Stimulated activated CD4-positive, alpha-beta T cell treated with anti-CD3 and anti-CD28 coated beads, Interleukin-15, amount 100 ng/mL, for 48 hours (primary cell): ENCODE results near the gene SERPINB2.

Source experiments
- DNase-seq, 2 donors: peaks; one replicate each; pipeline ENCODE4 v3.0.0-alpha.2; 2020; ENCODE audit warnings: low read depth in 2 of 2

Gene SERPINB2, protein sequence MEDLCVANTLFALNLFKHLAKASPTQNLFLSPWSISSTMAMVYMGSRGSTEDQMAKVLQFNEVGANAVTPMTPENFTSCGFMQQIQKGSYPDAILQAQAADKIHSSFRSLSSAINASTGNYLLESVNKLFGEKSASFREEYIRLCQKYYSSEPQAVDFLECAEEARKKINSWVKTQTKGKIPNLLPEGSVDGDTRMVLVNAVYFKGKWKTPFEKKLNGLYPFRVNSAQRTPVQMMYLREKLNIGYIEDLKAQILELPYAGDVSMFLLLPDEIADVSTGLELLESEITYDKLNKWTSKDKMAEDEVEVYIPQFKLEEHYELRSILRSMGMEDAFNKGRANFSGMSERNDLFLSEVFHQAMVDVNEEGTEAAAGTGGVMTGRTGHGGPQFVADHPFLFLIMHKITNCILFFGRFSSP

DNA sequence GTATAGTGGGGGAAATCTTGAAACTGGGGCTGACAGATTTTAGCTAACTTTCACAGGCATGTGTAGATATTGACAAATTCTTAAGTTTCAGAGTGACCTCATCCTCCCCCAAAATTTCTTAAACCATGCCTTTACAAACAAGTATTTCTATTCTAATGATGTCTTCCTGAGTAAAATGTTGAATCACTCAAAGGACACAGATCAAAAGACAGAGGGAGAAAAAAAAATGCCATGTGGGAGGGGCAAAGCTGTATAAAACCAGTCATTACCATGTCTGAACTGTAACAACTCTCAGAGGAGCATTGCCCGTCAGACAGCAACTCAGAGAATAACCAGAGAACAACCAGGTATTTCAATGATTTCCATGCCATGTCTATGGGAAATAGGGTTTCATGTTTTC, at the start of gene SERPINB2:
TSS of gene SERPINB2 (plus strand) at position 282 of the 400 bp plus-strand sequence. CDS start 3,740 bp downstream, outside the sequence.
- no peak for DNase-seq

DNA sequence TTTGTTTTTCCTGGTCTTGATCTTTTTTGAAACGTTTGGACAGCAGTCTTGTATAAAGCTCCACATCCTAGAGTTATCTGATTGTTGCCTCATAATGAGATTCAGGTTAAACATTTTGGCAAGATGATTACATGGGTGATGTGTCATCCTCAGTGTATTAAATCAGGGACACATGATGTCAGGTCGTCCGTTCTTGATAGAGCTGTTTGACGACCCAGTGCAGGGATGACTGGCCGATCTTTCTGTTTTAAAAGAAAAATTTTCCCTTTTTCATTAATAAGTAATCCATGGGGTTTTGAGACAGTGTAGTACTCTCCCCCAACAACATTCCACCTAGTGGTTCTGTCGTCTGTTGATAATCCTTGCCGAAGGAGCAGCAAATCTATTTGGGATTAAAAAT, 44.5 kb upstream of the SERPINB2 start:
- no peak for DNase-seq

DNA sequence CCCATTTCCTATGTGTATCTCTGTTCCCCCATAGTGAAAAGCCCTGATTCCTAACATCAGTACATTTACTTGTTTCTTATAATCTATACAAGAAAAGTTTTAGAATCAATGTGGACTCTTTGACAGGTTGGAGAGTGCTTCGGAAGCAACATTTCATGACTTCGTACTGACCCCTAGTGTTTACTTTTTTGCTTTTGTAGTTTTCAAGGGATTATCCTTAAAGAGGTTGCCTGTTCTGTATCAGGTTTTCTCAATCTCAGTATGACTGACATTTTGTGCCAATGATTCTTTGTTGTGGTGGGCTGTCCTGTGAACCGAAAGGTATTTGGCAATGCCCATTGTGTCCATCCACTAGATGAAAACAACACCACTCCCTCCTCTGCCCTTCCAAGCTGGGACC, 43.3 kb upstream of the SERPINB2 start:
- DNase-seq = no peak

DNA sequence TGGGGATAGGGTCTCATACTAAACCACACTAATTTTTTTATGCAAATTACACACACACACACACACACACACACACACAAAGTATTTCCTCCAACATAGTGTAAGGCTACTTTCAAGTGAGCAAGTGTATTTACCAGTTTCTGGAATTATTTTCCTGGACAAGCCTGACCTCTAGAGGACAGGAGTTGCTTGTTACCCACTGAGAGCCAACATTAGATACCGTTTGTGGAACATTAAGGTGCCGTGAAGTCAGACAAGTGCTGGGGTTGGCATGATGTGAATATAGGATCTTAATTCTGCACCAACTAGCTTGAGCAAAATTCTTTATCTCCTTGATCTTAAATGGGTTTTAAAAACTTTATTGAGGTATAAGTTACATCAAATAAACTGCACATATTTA, 39.3 kb upstream of the SERPINB2 start:
- DNase-seq = no peak

DNA sequence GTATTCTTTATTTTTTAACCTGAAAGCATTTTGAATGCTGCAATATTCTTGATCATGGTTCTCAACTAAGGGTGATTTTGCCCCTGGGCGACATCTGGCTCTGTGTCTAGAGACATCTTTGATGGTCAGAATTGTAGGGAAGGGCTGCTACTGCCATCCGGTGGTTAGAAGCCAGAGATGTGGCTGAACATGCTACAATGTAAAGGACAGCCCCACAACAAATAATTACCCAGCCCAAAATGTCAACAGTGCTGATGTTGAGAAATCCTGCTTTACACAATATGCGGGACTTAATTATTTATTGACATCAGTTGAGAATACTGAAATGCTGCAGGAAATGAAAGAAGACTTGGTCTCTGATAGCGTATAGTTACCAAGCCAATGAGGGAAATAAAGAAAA, 37.5 kb upstream of the SERPINB2 start:
- no peak for DNase-seq

DNA sequence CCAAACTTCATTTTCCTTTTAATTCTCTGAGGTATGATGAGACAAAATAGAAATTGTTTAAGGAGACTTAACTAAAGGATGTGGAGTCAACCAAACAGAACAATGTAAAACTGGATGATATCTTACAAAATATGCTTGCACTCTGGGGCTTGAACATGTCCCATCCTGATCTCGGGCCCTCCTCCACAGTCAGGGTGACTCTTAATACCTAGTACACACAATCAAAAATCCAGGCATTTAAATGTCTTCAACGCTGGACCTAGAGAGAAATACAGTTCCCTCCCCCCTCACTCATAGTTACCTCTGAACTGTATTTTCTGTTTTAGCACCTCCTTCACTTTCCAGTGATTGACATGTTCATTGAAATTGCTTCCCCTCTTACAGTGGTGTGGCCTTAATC, 36.9 kb upstream of the SERPINB2 start:
- no peak for DNase-seq

DNA sequence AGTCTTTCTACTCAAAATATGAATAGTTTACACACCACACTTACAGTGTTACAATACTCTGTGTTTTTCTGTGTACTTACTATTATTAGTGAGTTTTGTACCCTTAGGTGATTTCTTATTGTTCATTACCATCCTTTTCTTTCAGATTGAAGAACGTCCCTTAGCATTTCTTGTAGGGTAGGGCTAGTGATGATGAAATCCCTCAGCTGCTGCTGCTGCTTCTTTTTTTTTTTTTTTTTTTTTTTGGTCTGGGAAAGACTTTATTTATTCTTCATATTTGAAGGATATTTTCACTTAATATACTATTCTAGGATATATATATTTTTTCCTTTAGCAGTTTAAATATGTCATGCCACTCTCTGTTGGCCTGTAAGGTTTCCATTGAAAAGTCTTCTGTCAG, 29.0 kb upstream of the SERPINB2 start:
- DNase-seq = no peak

DNA sequence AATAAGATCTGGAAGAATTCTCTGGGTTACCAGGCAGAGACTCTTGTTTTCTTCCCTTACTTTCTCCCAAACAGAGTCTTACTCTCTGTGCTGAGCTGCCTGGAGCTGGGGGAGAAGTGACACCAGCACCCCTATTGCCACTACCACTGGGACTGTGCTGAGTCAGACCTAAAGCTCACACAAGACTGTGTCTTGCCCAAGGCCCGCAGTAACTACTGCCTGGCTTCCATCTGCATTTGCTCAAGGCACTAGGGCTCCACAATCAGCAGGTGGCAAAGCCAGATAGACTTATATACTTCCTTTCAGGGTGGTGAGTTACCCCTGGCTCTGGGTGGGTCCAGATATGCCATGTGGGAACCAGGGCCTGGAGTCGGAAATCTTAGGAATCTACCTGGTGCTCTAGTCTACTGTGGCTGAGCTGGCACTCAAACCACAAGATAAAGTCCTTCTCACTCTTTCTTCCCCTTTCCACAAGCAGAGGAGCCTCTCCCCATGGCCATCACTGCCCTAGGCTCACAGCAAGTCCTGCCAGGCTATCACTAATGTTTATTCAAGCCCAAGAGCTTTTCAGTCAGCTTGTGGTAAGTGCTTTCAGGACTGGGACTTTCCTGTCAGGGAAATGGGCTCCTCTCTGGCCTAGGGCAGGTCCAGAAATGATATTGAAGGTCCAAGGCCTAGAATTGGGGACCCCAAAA, 27.6 kb upstream of the SERPINB2 start:
- no peak for DNase-seq

DNA sequence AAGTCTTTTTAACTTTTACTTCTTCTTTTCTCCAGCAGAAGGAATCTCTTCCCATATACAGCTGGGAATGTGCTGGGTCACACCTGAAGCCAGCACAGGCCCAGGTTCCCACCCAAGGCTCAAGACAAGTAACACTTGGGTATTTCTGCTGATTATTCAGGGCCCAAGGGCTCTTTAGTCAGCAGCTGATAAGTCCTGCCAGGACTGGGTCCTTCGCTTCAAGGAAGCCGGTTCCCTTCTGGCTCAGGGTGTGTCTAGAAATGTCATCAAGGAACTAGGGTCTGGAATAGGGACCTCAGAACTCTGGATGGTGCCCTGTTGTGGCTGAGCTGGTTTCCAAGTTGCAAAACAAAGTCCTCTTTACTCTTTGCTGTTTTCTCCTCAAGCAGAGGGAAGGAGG, 27.0 kb upstream of the SERPINB2 start:
- no peak for DNase-seq

DNA sequence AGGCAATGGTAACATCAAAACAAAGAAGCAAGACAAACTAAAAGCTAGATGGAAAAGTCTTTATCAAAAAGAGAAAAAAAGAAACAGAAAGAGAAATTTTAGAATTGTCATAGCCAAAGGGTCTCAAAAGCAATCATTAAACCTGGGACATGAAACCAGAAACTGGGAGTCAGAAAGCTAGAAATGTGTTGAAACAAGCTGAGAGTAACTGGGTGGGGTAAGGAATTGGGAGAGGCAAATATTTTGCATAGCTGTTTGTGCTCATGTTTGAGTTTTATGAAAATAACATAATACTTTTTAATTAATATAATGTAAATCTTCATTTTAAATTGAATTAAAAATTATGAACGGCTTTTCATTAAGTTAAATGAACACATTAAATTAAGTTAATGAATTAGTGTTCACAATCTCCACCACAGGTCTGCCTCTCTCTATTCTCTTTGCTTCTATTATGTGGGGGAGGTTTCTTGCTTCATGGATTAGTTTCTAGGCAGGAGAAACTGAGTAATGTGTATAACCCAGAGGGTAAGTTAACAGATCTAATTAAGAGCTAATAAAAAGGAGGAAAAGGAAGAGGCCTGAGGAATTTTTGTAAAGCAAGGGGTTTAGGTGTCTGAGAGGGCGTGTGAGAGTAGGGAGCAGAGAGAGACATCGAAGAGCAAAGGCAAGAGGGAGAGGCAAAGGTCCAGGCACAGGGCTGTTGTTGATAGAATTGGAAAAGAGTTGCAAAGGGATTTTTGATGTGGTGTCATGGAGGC, 20.0 kb upstream of the SERPINB2 start:
- DNase-seq = no peak

DNA sequence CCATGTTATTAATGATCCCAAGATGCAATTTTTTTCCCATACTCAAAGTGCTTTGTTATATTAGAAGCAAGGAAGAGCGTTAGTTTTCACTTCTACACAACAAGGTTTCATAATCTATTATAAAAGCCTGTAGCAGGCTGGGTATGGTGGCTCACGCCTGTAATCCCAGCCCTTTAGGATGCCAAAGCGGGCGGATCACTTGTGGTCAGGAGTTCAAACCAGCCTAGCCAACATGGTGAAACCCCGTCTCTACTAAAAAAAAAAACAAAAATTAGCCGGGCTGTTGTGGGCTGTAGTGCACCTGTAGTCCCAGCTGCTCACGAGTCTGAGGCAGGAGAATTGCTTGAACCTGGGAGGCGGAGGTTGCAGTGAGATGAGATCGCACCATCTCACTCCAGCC, 19.0 kb upstream of the SERPINB2 start:
- no peak for DNase-seq

DNA sequence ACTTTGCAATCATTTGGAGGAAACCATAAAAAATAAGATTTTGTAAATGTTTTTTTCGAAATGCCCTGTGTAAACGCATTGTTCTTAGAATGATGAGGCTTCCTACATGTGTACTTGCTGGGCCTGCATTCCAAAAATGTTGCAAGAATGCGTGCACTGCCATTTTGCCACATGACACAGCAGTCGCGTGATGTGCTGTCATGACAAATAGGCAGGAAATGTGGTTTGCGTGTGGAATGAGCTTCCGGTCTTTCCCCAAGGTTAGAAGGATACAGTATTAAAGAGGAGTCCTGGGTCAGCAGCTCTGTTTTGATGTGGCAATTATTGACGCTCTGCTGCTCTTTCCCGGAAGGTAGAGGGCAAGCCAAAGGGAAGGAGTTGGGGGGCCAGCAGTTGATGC, 18.1 kb upstream of the SERPINB2 start:
- no peak for DNase-seq

DNA sequence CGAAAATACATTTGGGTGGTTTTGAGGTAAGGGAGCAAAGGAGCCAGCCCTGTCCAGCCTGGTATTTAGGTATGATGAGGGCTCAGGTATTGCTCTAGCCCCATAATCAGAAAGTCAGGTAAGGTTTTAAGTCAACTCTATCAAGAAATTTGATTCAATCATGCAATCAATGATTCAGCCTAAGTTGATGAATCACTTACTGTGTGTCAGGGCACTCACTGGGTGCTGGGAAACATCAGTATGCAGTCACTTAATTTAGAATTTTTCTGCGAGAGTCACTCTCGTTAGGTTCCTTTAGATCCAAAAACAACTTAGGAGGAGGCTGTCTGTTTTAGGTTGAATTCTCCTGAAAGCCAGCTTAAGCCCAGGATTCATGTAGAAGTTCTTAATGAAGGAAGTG, 17.7 kb upstream of the SERPINB2 start:
- no peak for DNase-seq

DNA sequence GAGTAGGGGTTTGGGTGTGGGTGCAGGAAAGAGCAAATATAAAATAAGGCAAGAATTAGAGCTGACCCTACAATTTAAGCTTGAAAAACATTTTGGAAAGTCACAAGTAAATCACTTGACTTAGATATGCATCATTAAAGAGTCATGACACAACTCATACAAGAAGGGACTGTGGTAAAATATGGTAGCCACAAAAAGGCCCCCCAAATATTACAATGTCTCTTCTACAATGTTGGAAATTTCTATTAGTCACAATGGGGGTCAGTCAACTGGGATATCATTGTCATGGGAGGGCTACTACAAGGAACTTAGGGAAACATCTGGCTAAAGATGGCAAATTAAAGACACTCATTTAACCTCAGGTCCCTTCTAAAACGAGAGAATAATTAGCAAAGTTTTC, 15.7 kb upstream of the SERPINB2 start:
- no peak for DNase-seq

DNA sequence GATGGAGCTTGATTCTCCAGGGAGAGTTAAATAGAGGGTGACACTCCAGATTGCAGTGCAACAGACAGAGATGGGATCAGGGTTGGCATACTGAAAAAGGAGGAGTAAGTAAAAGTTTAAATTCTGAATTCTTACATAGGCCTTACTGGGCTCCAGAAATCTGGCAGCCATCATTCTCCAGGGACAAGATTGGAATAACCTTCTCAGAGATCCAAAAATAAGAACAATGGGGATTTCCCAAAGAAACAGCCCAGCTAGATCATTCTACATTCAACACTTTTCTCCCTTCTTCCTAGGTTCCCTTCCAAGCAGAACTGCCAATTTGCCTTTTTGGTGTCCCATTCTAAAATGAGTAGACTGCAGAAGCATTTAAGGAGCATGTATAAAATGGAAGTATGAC, 14.9 kb upstream of the SERPINB2 start:
- DNase-seq = no peak

DNA sequence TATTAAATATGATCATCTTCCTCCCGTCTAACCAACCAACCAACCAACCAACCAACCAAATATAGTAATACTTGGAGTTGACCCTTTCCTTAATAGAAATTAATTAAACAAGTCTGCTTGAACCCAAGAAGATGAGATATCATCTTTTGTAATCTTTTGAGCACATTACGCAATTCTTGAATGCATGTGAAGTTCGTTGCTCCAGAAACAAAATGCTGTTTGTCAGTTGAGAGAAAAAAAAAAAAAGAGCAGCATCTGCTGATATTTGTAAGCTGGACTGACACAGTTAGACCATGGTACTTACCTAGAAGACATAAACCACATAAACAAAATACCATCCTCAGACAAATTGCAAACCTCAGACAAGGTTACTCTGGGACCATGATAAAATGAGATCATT, 9.2 kb upstream of the SERPINB2 start:
- no peak for DNase-seq

DNA sequence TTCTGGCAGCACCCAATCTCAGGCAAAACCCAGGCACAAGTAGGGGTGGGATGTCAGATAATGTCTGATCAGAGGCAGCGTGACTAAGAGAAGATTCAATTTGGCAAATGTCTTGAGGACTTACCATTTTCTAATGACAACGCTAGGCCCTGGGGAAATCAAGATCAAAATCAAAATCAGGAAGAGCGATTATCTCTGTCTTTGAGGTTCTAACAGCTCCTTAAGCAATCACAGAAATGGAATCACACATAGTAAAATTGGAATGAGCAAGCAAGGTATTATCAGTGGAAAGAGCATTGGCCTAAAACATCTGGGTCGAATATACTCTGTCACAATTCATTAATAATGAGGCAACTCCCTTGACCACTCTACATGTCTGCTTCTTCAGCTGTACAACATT, 8.6 kb upstream of the SERPINB2 start:
- DNase-seq = no peak

DNA sequence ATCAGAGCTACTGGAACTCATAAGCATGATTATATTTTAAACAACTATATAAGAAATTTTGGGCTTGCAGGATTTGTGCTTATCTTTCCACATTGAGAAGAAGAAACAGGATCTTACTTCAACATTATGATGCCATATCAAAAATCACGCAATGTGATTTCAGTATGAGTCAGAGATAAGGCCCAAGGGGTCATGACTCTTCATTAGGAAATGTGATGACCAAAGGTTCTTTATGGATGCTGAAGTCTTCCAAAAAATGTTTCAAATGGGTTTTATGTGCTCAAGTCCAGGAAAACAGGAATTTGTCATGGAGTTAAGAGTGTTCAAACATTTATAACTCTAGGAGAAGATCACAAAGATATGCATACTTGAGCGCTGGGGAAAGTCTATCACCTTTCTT, 7.8 kb upstream of the SERPINB2 start:
- no peak for DNase-seq

DNA sequence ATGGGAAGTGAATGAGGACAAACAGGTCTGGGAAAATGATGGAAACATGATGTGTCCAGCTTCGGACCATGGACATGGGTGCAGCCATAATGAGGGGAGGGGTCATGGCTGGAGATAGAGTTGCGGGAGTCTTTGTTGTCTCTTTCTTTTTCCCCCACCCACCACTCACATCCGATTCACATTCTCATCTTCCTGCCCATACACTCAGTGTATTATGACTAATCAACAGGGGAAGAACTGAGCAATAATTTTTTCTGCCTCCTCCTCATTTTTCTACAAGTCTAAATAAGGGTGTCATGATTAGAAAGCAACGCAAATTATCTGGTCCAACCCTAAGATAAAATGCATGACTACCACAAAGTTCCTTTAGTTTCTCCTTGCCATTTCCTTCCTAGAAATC, 5.7 kb upstream of the SERPINB2 start:
- DNase-seq = no peak

DNA sequence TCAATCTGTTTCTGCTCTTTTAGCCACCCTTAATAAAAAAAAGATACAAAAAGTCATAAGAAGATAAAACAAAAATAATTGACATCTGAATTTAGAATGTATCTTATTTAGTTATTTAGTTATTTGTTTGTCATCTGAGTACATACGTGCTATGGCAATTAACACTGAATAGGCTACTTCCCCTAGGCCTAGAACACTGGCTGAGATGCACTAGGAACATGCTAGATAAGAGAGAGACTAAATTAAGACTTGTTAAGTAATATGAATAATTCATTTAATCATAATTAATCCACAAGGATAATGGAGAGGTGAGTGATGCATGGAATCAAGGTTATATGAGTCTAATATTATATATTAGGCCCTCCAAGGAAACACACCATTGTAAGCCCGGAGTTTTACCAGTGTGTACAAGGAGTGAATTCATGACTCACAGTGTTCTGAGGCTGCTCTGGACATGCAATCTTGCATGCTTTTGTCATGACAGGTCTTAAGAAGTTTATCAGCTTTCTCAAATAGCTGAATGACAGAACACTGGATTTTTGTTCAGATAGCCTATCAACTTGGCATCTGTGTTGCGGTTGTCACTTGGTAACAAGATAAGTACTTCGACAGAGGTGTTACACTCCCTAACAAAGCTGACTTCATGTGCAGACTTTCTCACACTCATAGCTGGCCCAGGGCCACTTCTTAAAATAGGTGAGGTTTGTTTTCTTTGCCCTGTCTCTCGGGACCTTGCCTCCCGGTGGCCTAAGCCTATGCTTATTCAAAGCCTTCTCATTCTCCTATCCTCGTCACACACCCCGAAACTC, 5.0 kb upstream of the SERPINB2 start:
- DNase-seq = no peak

DNA sequence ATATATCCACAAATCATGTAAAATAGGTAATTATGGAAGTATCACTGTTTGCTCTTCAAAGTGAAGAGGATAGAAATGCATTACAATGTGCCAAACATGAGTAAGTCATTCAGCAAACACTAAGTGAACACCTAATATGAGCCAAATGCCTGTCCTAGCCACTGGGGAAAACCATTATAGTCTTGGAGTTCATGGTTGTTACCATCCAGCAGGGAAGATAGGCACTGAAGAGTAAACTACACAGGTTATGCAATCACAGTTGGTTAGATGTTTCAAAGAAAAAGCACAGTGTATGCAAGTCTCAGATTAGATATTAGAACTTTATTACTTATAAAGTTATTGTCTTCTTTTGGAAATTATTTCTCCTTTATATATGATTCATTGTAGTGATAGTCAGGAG, 3.9 kb upstream of the SERPINB2 start:
- DNase-seq = no peak
